LHCN-M2 (cell line): Measurements from ENCODE around the gene TWIST2. TPM values are rescaled to one million over a fixed set of nuclear protein-coding genes. Genes with fewer than 3 reads are reported as not detected.

Experiments
- DNase-seq: peaks from one replicate; pipeline ENCODE4 v3.0.0-alpha.2; 2012; ENCODE audit warnings: low read depth
- total RNA-seq: library from RNA; depleted of rRNA; stranded (reverse); fragments of >200 nt; gene quantifications from 2 replicates; pipeline ENCODE4 v1.2.3, GENCODE V29; 2014

Gene TWIST2
- total RNA-seq, 1 experiment from 2014 or later, result 26.2 TPM

GRCh38 chr2:238916875-238917590, 69.1 kb downstream of the TWIST2 start:
- DNase-seq, result peak; percentile 66

GRCh38 chr2:238919307-238919706, 71.4 kb downstream of the TWIST2 start:
- no peak for DNase-seq

- no peak for DNase-seq
These were observed 72.2 kb downstream of the TWIST2 start for GRCh38 chr2:238920053-238920452.

GRCh38 chr2:238920601-238921001, 72.7 kb downstream of the TWIST2 start:
- DNase-seq, result no peak

GRCh38 chr2:238921259-238921658, 73.4 kb downstream of the TWIST2 start:
- DNase-seq, result no peak

GRCh38 chr2:238921681-238922319, 73.9 kb downstream of the TWIST2 start:
- no peak for DNase-seq

GRCh38 chr2:238922435-238922834, 74.5 kb downstream of the TWIST2 start:
- DNase-seq, result no peak

GRCh38 chr2:238924032-238924431, 76.1 kb downstream of the TWIST2 start:
- no peak for DNase-seq

- no peak for DNase-seq
These were observed 76.9 kb downstream of the TWIST2 start for GRCh38 chr2:238924796-238925195.

GRCh38 chr2:238925281-238925680, 77.4 kb downstream of the TWIST2 start:
- no peak for DNase-seq

GRCh38 chr2:238925816-238926521, 78.1 kb downstream of the TWIST2 start:
- DNase-seq, result no peak

GRCh38 chr2:238926761-238927611, 79.1 kb downstream of the TWIST2 start:
- DNase-seq, result no peak

GRCh38 chr2:238927746-238928519, 80.0 kb downstream of the TWIST2 start:
- DNase-seq, result no peak

- no peak for DNase-seq
These were observed 80.8 kb downstream of the TWIST2 start for GRCh38 chr2:238928520-238929241.

GRCh38 chr2:238929242-238930081, 81.6 kb downstream of the TWIST2 start:
- DNase-seq, result no peak

GRCh38 chr2:238930216-238930615, 82.3 kb downstream of the TWIST2 start:
- no peak for DNase-seq

GRCh38 chr2:238936162-238937052, 88.5 kb downstream of the TWIST2 start:
- DNase-seq, result no peak

GRCh38 chr2:238938003-238938400, 90.1 kb downstream of the TWIST2 start:
- DNase-seq, result no peak
